ENCODE results near the gene KHDC1.
"Not testable (repeated sequence)": the region's sequence is repeated elsewhere in the genome, so short reads cannot be mapped to it uniquely, and the experiment has no call there.

The KHDC1 gene

GRCh38 chr6:73250016-73250415, 13.0 kb downstream of the KHDC1 start:
- DNase-seq (ENCODE audit: low read depth in 3 of 3), result no peak

GRCh38 chr6:73248192-73248903, 14.6 kb downstream of the KHDC1 start:
- DNase-seq (ENCODE audit: low read depth in 3 of 3), result no peak

- DNase-seq (ENCODE audit: low read depth in 3 of 3), result no peak
Observed at GRCh38 chr6:73242001-73242400, 21.0 kb downstream of the KHDC1 start.

- no peak for DNase-seq (ENCODE audit: low read depth in 3 of 3)
Observed at GRCh38 chr6:73240730-73241129, 22.3 kb downstream of the KHDC1 start.

GRCh38 chr6:73236144-73236750, 26.7 kb downstream of the KHDC1 start:
- DNase-seq (ENCODE audit: low read depth in 3 of 3), result no peak

- no peak for DNase-seq (ENCODE audit: low read depth in 3 of 3)
Observed at GRCh38 chr6:73234733-73235132, 28.3 kb downstream of the KHDC1 start.

- DNase-seq (ENCODE audit: low read depth in 3 of 3), result not testable (repeated sequence)
Observed at GRCh38 chr6:73233971-73234370, 29.0 kb downstream of the KHDC1 start.

GRCh38 chr6:73233048-73233447, 29.9 kb downstream of the KHDC1 start:
- no peak for DNase-seq (ENCODE audit: low read depth in 3 of 3)

- DNase-seq (ENCODE audit: low read depth in 3 of 3), result no peak
Observed at GRCh38 chr6:73231986-73232391, 31.0 kb downstream of the KHDC1 start.

GRCh38 chr6:73227606-73228255, 35.3 kb downstream of the KHDC1 start:
- DNase-seq (ENCODE audit: low read depth in 3 of 3), result no peak

GRCh38 chr6:73225396-73225795, 37.6 kb downstream of the KHDC1 start, which contains the start of gene KHDC1L:
TSS of gene KHDC1L (minus strand) at chr6:73225496. CDS start at chr6:73225408, 88 bp downstream.
- no peak for DNase-seq (ENCODE audit: low read depth in 3 of 3)

GRCh38 chr6:73216859-73217258, 46.1 kb downstream of the KHDC1 start:
- no peak for DNase-seq (ENCODE audit: low read depth in 3 of 3)

- DNase-seq (ENCODE audit: low read depth in 3 of 3), result no peak
Observed at GRCh38 chr6:73209117-73209516, 53.9 kb downstream of the KHDC1 start.

GRCh38 chr6:73207221-73207837, 55.7 kb downstream of the KHDC1 start:
- no peak for DNase-seq (ENCODE audit: low read depth in 3 of 3)

- DNase-seq (ENCODE audit: low read depth in 3 of 3), result no peak
Observed at GRCh38 chr6:73204252-73204651, 58.7 kb downstream of the KHDC1 start.

GRCh38 chr6:73203098-73203497, 59.9 kb downstream of the KHDC1 start:
- no peak for DNase-seq (ENCODE audit: low read depth in 3 of 3)

GRCh38 chr6:73200735-73201134, 62.3 kb downstream of the KHDC1 start:
- DNase-seq (ENCODE audit: low read depth in 3 of 3), result no peak

- DNase-seq (ENCODE audit: low read depth in 3 of 3), result no peak
Observed at GRCh38 chr6:73200247-73200646, 62.7 kb downstream of the KHDC1 start.

- no peak for DNase-seq (ENCODE audit: low read depth in 3 of 3)
Observed at GRCh38 chr6:73194744-73195143, 68.3 kb downstream of the KHDC1 start.

GRCh38 chr6:73193302-73193701, 69.7 kb downstream of the KHDC1 start:
- DNase-seq (ENCODE audit: low read depth in 3 of 3), result not testable (repeated sequence)

Measured in stimulated activated CD4-positive, alpha-beta T cell treated with anti-CD3 and anti-CD28 coated beads, TNF-alpha, amount 100 ng/mL, for 4 hours (primary cell).